VCaP (cell line): ENCODE results near the gene MGAT5.

Source experiments
- H3K27ac ChIP-seq: fragments of 450-650 bp; 2 replicates; pipeline ENCODE4 v1.5.1; 2017
- TF ChIP-seq, protein P1 (sequence below): fragments of 450-650 bp; conservative IDR thresholded peaks from 2 replicates; pipeline ENCODE4 v1.5.1; 2017; ENCODE audit warnings: mild to moderate bottlenecking, moderate library complexity

The MGAT5 gene

DNA sequence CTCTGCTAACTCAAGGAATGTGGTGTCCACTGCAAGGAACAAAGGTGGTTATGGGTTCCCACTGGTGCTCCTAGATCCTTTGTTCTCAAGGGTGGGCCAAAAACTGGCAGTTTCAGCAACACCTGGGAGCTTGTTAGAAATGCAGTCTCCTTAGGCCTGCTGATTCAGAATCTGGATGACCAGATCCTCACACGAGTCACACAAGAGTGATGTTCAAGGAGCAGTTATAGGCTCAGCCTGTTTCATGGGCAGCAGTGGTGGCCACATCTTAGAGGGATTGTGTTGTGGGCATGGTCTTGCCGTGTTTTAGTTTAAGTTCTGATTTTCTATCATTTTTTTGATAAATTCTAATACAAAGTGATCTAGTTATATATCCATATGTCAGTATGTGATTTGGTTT lies 28.7 kb upstream of the MGAT5 start:
- H3K27ac ChIP-seq: no peak overlapping the region
- TF ChIP-seq, protein P1, sequence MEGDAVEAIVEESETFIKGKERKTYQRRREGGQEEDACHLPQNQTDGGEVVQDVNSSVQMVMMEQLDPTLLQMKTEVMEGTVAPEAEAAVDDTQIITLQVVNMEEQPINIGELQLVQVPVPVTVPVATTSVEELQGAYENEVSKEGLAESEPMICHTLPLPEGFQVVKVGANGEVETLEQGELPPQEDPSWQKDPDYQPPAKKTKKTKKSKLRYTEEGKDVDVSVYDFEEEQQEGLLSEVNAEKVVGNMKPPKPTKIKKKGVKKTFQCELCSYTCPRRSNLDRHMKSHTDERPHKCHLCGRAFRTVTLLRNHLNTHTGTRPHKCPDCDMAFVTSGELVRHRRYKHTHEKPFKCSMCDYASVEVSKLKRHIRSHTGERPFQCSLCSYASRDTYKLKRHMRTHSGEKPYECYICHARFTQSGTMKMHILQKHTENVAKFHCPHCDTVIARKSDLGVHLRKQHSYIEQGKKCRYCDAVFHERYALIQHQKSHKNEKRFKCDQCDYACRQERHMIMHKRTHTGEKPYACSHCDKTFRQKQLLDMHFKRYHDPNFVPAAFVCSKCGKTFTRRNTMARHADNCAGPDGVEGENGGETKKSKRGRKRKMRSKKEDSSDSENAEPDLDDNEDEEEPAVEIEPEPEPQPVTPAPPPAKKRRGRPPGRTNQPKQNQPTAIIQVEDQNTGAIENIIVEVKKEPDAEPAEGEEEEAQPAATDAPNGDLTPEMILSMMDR: no peak

GRCh38 chr2:134225841-134226240 lies 28.0 kb upstream of the MGAT5 start:
- TF ChIP-seq, protein P1: no peak

GRCh38 chr2:134226601-134227000 lies 27.3 kb upstream of the MGAT5 start:
- no peak overlapping the region for H3K27ac ChIP-seq
- TF ChIP-seq, protein P1: no peak

More at GRCh38 chr2:134225841-134226240, 28.0 kb upstream of the MGAT5 start:
- no peak overlapping the region for H3K27ac ChIP-seq

DNA sequence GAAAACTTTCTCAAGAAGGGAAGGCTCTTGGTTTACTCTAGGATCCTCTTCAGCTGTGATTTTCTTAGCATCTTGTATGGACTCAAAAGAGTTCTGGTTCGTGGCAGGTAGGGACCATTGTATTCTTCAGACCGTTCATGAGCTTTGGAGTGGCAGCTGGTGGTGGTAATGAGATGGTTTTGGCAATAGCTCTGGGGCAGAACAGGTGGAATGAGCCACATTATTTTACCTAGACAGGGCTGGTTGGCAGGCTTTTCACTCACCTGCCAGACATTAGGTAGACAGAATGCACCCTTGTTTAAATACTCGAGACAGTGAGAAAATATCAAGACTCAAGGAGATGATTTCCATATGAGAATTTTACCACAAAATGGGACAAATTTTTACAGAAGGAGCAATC lies 26.2 kb upstream of the MGAT5 start:
- TF ChIP-seq, protein P1: no peak
- no peak overlapping the region for H3K27ac ChIP-seq

DNA sequence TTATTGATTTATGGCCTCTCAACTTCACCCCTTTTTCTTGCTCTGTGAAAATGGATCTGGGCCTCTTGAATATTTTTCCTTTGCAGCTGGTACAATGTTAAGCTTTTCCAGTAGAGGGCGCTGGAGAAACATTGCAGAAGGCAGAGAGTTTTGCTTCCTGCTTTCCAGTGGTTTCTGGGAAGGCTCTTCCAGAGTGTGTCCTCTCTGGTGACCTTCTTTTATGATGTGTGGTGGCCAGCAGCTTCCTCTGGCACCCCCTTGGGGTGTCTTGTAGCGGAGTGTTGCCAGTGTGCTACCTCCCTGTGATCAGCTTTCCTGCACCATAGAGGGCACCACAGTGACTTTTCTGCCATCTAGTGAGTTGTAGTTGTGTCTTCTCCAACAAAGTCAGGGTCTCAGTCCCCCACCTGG lies 25.4 kb upstream of the MGAT5 start:
- TF ChIP-seq, protein P1: peak; percentile 65
- H3K27ac ChIP-seq: no peak overlapping the region

DNA sequence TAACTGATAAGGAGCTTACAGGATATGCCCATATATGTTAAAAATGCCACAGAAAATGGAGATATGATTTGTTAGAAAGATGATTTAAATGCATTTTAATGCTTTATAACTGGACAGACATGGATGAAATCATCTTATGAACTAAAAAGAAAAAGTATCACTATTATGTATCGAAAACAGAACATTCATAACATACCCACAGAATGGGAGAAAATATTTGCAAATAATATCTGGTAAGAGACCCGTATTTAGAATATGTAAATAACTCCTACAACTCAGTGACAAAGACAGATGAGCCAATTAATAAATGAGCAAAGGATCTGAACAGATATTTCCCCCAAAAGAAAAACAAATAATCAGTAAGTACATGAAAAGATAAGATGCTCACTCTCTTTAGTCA lies 24.3 kb upstream of the MGAT5 start:
- H3K27ac ChIP-seq: no peak overlapping the region
- TF ChIP-seq, protein P1: no peak

DNA sequence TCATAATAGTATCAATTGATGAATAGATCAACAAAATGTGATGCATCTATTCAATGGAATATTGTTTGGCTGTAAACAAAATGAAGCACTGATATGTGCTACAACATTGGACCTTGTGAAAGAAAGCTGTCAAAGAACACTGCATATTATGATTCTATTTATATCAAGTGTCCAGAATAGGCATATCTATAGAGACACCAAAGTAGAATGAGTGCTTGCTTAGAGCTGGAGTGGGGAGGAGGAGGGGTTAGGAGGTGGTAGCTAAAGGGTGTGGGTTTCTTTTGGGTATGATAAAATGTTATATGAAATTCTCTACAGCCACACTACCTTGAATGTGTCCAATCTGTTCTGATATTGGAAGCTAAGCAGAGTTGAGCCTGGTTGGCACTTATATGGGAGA lies 23.0 kb upstream of the MGAT5 start:
- no peak overlapping the region for H3K27ac ChIP-seq
- TF ChIP-seq, protein P1: no peak
